Activated B cell treated with CpG ODN at 0.5 μM for 24 hours (primary cell): Measurements from ENCODE around the gene SH3RF3. TPM values are rescaled to one million over a fixed set of nuclear protein-coding genes. Genes with fewer than 3 reads are reported as not detected.

Experiments
- ATAC-seq: fragments of 200-7000 bp; cut with Tn5 transposase; one replicate; pipeline ENCODE4 v1.10.0; 2021; ENCODE audit warnings: low read depth, mild to moderate bottlenecking, moderate library complexity
- CTCF ChIA-PET: fragments of 350-600 bp; sonication (Branson Sonifier 250); formaldehyde crosslinking; loops from one replicate; lab custom pipeline; 2021; ENCODE audit warnings: antibody characterized with exemption; lab: Charles Lee
- POLR2A ChIA-PET: fragments of 350-600 bp; sonication (Branson Sonifier 250); formaldehyde crosslinking; loops from one replicate; lab custom pipeline; 2021; ENCODE audit warnings: antibody characterized with exemption; lab: Charles Lee
- DNase-seq: peaks from one replicate; pipeline ENCODE4 v3.0.0; 2022
- H3K27ac Mint-ChIP-seq: one replicate; pipeline ENCODE4 v1.8.0; 2020; ENCODE audit warnings: mixed read lengths
- H3K27me3 Mint-ChIP-seq: one replicate; pipeline ENCODE4 v1.8.0; 2021; ENCODE audit warnings: mixed read lengths
- H3K36me3 Mint-ChIP-seq: one replicate; pipeline ENCODE4 v1.8.0; 2021; ENCODE audit warnings: low read depth, mixed read lengths
- H3K4me1 Mint-ChIP-seq: one replicate; pipeline ENCODE4 v1.8.0; 2021; ENCODE audit warnings: mixed read lengths
- H3K4me3 Mint-ChIP-seq: one replicate; pipeline ENCODE4 v1.8.0; 2020; ENCODE audit warnings: mild to moderate bottlenecking, mixed read lengths
- H3K9me3 Mint-ChIP-seq: one replicate; pipeline ENCODE4 v1.8.0; 2020; ENCODE audit warnings: mixed read lengths
- intact Hi-C: fragments of 100-400 bp; cut with micrococcal nuclease; formaldehyde crosslinking; loops from one replicate; pipeline ENCODE4 v1.15.1; 2024
- total RNA-seq: library from RNA; stranded (reverse); gene quantifications from 2 replicates; pipeline ENCODE4 v1.2.3, GENCODE V29; 2022
- TF ChIP-seq, protein P1 (sequence below): fragments of 200-600 bp; IDR thresholded peaks from one replicate; pipeline ENCODE4 v1.8.0; 2022; ENCODE audit warnings: antibody characterized with exemption, mild to moderate bottlenecking

SH3RF3 gene
- total RNA-seq, 1 donor from 2014 or later, result 0.09 TPM

DNA sequence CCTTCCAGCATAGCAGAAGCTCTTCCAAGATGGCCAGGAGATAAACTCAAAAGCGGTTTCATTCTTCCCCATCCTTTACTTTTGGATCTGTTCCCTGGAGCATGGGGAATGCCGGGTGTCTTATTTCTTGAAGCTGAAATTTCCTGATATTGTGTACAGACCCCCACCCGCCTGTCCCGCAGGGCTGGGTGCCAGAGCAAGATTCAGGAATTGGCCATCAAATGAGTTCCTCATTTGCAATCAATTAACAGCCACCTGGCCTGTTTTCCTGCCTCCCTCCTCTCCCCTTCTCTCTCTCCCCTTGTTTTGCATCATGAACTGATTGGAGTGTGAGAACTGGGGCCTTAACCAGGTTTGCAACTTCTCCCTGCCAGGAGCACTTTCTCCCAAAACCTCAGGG lies 202.1 kb downstream of the SH3RF3 start:
- H3K27me3 Mint-ChIP-seq, result no peaks in the 10 kb centered on the region
- H3K36me3 Mint-ChIP-seq, result no peaks in the 10 kb centered on the region
- CTCF ChIA-PET, result no interaction called here
- intact Hi-C loops, result loop anchor here (5.0 to 10.0 kb wide), 3 partner anchors 76 to 206 kb away; partner anchors contain the start of gene SH3RF3
- H3K9me3 Mint-ChIP-seq, result no peaks in the 10 kb centered on the region
- no peak overlapping the region for H3K27ac Mint-ChIP-seq
- POLR2A ChIA-PET, result no interaction called here
- H3K4me3 Mint-ChIP-seq, result no peak overlapping the region
- TF ChIP-seq, protein P1, sequence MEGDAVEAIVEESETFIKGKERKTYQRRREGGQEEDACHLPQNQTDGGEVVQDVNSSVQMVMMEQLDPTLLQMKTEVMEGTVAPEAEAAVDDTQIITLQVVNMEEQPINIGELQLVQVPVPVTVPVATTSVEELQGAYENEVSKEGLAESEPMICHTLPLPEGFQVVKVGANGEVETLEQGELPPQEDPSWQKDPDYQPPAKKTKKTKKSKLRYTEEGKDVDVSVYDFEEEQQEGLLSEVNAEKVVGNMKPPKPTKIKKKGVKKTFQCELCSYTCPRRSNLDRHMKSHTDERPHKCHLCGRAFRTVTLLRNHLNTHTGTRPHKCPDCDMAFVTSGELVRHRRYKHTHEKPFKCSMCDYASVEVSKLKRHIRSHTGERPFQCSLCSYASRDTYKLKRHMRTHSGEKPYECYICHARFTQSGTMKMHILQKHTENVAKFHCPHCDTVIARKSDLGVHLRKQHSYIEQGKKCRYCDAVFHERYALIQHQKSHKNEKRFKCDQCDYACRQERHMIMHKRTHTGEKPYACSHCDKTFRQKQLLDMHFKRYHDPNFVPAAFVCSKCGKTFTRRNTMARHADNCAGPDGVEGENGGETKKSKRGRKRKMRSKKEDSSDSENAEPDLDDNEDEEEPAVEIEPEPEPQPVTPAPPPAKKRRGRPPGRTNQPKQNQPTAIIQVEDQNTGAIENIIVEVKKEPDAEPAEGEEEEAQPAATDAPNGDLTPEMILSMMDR, result no peak
- no peak for DNase-seq
- ATAC-seq, result no peak
- H3K4me1 Mint-ChIP-seq, result peaks cover 39% of the 10 kb centered on the region

DNA sequence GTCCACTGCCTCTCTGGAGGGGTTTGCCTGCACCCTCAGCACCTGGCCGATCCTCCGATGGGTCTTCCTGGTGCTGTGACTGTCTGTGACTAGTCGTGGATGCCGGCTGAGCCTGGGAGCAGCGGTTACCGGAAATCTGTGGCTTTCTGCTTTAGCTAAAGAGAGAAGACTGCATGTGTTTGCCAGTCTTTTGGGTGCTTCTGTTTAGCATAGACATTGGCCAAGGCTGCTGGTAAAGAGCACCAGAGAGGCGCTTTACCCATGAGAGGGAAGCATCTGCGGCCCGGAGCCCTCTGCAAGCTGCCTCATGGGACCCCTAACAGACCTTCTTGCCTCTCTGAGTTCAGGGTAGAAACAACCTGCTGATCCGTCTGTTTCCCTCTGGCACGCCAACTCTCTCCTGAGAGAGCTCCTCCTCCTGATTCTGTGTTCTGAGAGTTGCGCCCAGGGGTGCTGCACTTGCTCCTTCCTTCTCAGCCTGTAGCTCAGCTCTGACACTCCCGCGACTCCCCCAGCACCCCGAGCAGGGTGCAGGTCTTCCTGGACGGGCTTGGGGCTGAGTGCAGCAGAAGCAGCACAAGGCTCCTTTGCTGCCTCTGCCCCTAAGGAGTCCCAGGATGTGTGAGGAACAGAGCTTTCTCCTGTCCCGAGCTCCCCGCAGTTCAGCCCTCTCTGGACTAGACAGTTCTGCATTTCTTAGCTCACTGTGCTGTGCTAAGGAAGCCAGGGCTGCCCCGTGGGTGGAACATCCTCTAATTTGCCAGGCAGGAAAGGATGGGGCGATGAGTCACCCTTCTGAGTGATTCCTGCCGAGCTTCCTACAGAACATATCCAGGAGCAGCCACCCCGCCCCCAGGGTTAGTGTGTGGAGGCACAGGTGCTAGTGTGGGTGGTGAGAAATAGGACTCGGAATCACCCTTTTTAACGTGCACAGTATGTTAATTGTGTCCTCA lies 203.2 kb downstream of the SH3RF3 start:
- intact Hi-C loops, result loop anchor here (5.0 to 10.0 kb wide), 3 partner anchors 77 to 207 kb away; partner anchors contain the start of gene SH3RF3
- ChIA-PET POLR2A (no interaction called here), CTCF (interaction anchor here (0.6 kb wide), 1 partner anchor 38 kb away, joined by 3 read pairs; no protein-coding TSS in a partner anchor)
- ATAC-seq (peak; percentile 47), DNase-seq (no peak)
- Mint-ChIP-seq H3K4me3 (peak overlapping the region; percentile 80), H3K27me3 (no peaks in the 10 kb centered on the region), H3K4me1 (peaks cover 42% of the 10 kb centered on the region), H3K36me3 (no peaks in the 10 kb centered on the region), H3K27ac (peak overlapping the region; percentile 27), H3K9me3 (no peaks in the 10 kb centered on the region)
- TF ChIP-seq, protein P1, result no peak

DNA sequence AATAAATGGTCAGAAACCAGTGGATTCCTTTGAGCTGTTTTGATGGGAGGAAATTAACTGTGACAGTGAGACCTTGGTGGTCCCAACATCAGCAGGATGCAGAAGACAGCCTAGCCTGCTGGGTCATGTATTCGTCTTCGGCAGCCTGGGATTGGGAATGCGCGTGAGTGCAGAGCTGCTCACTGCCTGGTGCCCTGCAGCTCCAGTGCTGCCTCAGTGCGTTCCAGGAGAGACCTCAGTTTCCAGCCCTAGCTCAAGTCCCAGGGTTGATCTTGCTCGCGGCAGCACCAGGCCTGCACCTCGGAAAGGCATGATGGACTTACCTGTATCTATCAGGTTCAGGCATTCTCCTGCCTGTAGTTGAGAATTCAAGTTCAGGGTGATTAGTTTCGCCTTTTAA lies 203.9 kb downstream of the SH3RF3 start:
- ChIA-PET CTCF (interaction anchor here (0.6 kb wide), 1 partner anchor 38 kb away, joined by 3 read pairs; no protein-coding TSS in a partner anchor), POLR2A (no interaction called here)
- no peak overlapping the region for H3K4me3 Mint-ChIP-seq
- peaks cover 42% of the 10 kb centered on the region for H3K4me1 Mint-ChIP-seq
- ATAC-seq, result no peak
- H3K36me3 Mint-ChIP-seq, result no peaks in the 10 kb centered on the region
- no peaks in the 10 kb centered on the region for H3K9me3 Mint-ChIP-seq
- intact Hi-C loops, result loop anchor here (5.0 to 10.0 kb wide), 3 partner anchors 78 to 208 kb away; partner anchors contain the start of gene SH3RF3
- H3K27me3 Mint-ChIP-seq, result no peaks in the 10 kb centered on the region
- H3K27ac Mint-ChIP-seq, result no peak overlapping the region
- no peak for DNase-seq
- TF ChIP-seq, protein P1, result no peak

DNA sequence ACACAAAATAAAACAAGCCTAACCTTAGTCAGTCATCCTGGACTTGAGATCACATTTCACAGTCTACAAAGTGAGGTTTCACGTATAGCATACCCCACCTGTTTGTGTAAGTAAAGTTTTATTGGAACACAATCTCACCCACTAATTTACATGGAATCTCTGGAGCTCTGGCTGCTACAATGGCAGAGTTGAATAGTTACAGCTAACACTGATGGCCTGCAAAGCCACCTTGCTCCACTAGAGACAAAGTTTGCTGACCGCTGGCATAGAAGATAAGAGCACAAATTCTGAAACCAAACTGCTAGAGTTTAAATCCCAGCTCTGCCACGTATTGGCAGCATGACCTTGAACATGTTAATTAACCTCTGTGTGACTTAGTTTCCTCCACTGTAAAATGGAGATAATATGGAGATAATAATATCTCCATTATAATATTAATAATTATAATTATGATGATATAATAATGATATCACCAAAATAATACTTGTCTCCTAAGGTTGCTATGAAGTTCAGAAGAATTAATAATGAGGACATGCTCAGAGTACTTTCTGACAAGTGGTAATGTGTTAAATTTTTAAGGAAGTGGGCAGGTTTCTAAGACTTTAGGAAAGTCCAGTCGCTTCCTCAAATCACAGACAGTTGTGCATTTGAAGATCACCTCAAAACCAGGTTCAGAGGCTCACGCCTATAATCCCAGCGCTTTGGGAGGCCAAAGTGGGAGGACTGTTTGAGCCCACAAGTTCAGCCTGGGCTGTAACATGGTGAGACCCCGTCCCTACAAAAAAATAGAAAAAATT lies 204.6 kb downstream of the SH3RF3 start:
- CTCF ChIA-PET, result no interaction called here
- H3K4me1 Mint-ChIP-seq, result peaks cover 42% of the 10 kb centered on the region
- H3K27me3 Mint-ChIP-seq, result no peaks in the 10 kb centered on the region
- DNase-seq (no peak), ATAC-seq (peak; percentile 34)
- no peak overlapping the region for H3K27ac Mint-ChIP-seq
- no peaks in the 10 kb centered on the region for H3K36me3 Mint-ChIP-seq
- H3K9me3 Mint-ChIP-seq, result no peaks in the 10 kb centered on the region
- H3K4me3 Mint-ChIP-seq, result no peak overlapping the region
- POLR2A ChIA-PET, result interaction anchor here (0.7 kb wide), 1 partner anchor 24 kb away, joined by 5 read pairs; no protein-coding TSS in a partner anchor
- intact Hi-C loops, result loop anchor here (5.0 to 10.0 kb wide), 3 partner anchors 79 to 209 kb away; partner anchors contain the start of gene SH3RF3
- TF ChIP-seq, protein P1, result no peak
